GM13976 (cell line): ENCODE measurements around the gene SLC19A3.
"Not testable (repeated sequence)": the region's sequence is repeated elsewhere in the genome, so short reads cannot be mapped to it uniquely, and the experiment has no call there.

Source experiments
- DNase-seq: peaks from one replicate; pipeline ENCODE4 v3.0.0; 2012; ENCODE audit warnings: low spot score
- CTCF ChIP-seq: IDR thresholded peaks from 2 replicates; pipeline ENCODE4 v1.5.1; 2012; ENCODE audit warnings: borderline replicate concordance, mild to moderate bottlenecking; ENCODE audit not compliant: insufficient read depth; ENCODE audit errors: extremely low read depth, missing control alignments, control extremely low read depth
- in situ Hi-C: fragments of 300-500 bp; cut with MboI; formaldehyde crosslinking; loops from one replicate; pipeline ENCODE4 v1.12.0; 2022; ENCODE audit warnings: low sequenced_read_pairs, mixed read lengths, inconsistent platforms; ENCODE audit not compliant: unreplicated experiment

Gene SLC19A3

DNA sequence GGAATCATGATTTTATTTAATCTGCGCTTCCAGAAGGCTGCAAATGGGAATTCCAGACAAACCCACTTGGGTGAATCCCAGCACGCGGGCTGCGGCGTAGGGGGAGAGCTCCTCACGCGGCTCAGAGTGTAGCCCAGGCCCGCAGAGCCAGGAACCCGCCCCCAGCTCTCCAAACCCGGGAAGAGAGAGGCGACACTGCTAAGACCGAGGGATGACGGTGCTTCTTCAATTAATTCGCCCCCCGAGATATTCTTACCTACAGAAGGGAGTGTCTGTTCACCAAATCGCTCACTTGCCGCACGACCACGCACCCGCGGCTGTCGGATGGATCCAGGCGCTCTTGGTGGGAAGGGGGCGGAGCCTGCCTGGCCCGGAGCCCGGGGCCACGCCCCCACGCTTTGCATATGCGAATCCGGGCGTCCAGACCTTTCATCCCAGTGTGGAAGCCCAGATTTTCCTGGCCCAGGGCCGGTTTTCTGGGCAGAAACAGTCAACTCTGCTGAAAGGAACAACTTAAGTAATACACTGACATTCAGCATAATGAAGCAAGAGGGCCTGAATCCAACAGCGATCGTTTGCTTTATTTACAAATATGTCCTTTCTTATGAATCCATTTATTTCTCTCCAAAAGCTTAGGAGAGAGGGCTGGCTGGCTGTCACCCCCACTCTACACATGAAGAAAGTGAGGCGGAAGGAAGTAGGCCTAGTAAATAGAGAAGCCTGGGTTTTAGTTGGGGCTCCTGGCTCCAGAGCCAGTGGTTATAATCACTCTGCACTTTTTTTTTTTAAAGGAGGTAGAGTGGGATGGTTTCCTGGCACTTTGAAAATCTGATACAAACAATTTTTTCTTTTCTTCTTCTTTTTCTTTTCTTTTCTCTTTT is at the start of gene SLC19A3:
Gene SLC19A3 (minus strand): TSS at position 342 of the 881 bp plus-strand sequence. CDS start 15,710 bp downstream, outside the sequence.
- no peak for DNase-seq
- in situ Hi-C loops: no loop called here
- no peak for TF ChIP-seq CTCF

GRCh38 chr2:227766373-227766883 is 48.6 kb upstream of the SLC19A3 start:
- TF ChIP-seq CTCF: peak; percentile 69
- DNase-seq: peak; percentile 80
- in situ Hi-C loops: loop anchor here (10.0 to 25.0 kb wide), 2 partner anchors 362 to 629 kb away; no protein-coding TSS in a partner anchor

DNA sequence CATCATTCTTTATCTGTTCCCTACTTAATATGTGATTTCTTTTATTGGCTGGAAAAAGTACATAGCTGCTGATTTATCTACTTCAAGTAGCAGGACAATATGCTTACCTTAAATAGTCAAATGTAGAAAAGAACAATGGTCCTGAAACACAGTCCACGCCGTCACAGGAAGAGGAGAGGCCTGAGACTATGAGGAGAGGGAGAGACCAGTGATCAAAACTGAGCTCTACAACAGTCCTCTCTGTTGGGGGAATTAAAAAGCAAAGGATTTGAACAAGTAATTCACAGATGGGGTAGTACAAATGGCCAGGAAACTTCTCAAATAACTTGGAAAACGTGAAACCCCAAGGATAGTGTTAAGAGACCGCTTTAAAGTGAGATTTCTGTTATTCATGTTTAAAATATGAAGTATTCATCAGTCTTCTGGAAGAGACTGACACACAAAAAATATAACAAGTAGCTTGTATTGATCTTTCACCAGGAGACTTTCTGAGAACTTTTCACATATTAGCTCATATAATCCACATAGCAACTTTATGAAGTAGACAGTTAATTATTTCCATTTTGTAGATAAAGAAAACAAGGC is 48.1 kb upstream of the SLC19A3 start:
- DNase-seq: no peak
- in situ Hi-C loops: loop anchor here (10.0 to 25.0 kb wide), 2 partner anchors 361 to 629 kb away; no protein-coding TSS in a partner anchor
- TF ChIP-seq CTCF: no peak

DNA sequence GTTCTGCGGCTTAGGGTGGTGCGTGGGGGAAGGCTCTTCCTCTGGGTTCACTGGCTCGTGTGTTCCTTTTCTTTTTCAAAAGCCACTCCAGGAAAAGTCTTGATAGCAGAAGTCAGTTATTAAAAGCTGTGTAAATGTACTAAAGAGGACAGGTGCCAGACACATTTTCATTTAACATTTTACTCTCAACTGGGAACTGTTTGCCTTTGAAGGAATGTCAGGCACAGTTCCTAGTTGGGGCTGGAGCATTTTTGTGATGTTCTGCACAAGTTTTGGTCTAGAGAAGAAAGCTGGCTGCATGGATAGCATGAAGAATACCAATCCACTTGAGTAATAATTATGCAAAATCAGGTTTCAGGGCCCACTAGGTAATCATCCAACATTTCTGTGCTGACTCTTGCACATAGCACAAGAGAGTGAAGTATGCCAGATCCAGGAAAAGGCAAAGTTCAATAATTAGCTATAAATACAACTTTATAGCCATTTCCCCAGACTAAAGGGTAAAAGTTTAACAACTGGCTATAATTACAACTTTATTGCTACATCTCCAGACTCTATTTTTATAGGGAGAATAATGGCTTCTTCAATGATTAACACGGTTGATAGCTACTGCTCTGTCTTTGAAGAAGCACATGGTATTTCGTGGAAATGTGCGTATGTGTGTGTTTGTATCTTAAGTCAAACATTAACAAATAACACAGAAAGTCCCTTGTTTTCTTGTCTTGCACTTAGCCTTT is 44.1 kb upstream of the SLC19A3 start:
- no peak for DNase-seq
- in situ Hi-C loops: loop anchor here (10.0 to 25.0 kb wide), 2 partner anchors 357 to 625 kb away; no protein-coding TSS in a partner anchor
- TF ChIP-seq CTCF: no peak

DNA sequence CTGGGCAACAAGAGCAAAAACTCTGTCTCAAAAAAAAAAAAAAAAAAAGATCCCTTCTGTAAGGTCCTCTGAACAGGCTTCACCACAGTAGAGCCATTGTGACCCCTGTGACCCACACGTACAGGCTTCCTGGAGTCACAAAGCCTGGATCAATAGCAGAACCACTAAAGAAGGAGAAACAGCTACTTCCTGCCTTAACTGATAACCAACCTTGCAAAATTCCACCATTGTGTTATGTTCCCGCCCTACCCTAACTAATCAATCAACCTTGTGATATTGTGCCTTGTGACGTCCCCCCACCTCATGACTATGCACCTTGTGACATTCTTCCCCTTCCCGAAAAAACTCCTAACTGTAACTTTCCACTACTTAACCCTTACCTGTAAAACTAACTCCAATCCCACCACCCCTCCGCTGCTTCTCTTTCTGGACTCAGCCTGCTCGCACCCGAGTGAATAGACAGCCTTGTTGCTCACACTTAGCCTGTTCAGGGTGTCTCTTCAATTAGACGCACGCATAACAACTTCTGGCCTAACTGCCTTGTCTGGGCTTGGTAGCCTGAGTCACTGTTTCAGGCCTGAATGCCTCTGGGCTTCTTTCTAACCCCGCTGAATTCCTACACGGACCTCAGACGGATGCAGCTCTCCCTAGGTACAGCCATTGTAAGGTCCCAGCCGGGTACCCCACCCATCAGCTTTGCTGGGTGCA is 41.7 kb upstream of the SLC19A3 start:
- TF ChIP-seq CTCF: no peak
- in situ Hi-C loops: loop anchor here (10.0 to 25.0 kb wide), 2 partner anchors 355 to 622 kb away; no protein-coding TSS in a partner anchor
- DNase-seq: no peak

- DNase-seq: not testable (repeated sequence)
- in situ Hi-C loops: loop anchor here (25.0 kb wide), 1 partner anchor 619 kb away; no protein-coding TSS in a partner anchor
These were observed 38.4 kb upstream of the SLC19A3 start for GRCh38 chr2:227756261-227756660.
